ENCODE results near the gene MAB21L3.

Gene MAB21L3

GRCh38 chr1:116127123-116127847 lies 16.1 kb downstream of the MAB21L3 start:
- H3K4me3 ChIP-seq (ENCODE audit: low read depth, low read length) = no peak overlapping the region
- no peak for TF ChIP-seq CTCF (IDR thresholded peaks at IDR 0.05; ENCODE audit: borderline replicate concordance, insufficient read depth, low read depth, low read length)

- no peak for TF ChIP-seq CTCF (IDR thresholded peaks at IDR 0.05; ENCODE audit: borderline replicate concordance, insufficient read depth, low read depth, low read length)
- no peak overlapping the region for H3K4me3 ChIP-seq (ENCODE audit: low read depth, low read length)
These were observed 16.8 kb downstream of the MAB21L3 start for GRCh38 chr1:116127848-116128540.

GRCh38 chr1:116128664-116129063 lies 17.5 kb downstream of the MAB21L3 start:
- TF ChIP-seq CTCF (IDR thresholded peaks at IDR 0.05; ENCODE audit: borderline replicate concordance, insufficient read depth, low read depth, low read length) = no peak
- H3K4me3 ChIP-seq (ENCODE audit: low read depth, low read length) = no peak overlapping the region

GRCh38 chr1:116129537-116129936 lies 18.3 kb downstream of the MAB21L3 start:
- H3K4me3 ChIP-seq (ENCODE audit: low read depth, low read length) = no peak overlapping the region
- TF ChIP-seq CTCF (IDR thresholded peaks at IDR 0.05; ENCODE audit: borderline replicate concordance, insufficient read depth, low read depth, low read length) = no peak

- no peak overlapping the region for H3K4me3 ChIP-seq (ENCODE audit: low read depth, low read length)
- TF ChIP-seq CTCF (IDR thresholded peaks at IDR 0.05; ENCODE audit: borderline replicate concordance, insufficient read depth, low read depth, low read length) = no peak
These were observed 19.2 kb downstream of the MAB21L3 start for GRCh38 chr1:116130356-116130755.

GRCh38 chr1:116131170-116131569 lies 20.0 kb downstream of the MAB21L3 start:
- no peak for TF ChIP-seq CTCF (IDR thresholded peaks at IDR 0.05; ENCODE audit: borderline replicate concordance, insufficient read depth, low read depth, low read length)
- no peak overlapping the region for H3K4me3 ChIP-seq (ENCODE audit: low read depth, low read length)

All from GM12875 (cell line).